LNCAP (cell line): ENCODE results near the gene KCNQ5.

Source experiments
- TF ChIP-seq, protein P1 (sequence below): fragments of 450-650 bp; IDR thresholded peaks from 2 replicates; pipeline ENCODE4 v1.5.1; 2017; ENCODE audit warnings: mild to moderate bottlenecking

Gene KCNQ5

DNA sequence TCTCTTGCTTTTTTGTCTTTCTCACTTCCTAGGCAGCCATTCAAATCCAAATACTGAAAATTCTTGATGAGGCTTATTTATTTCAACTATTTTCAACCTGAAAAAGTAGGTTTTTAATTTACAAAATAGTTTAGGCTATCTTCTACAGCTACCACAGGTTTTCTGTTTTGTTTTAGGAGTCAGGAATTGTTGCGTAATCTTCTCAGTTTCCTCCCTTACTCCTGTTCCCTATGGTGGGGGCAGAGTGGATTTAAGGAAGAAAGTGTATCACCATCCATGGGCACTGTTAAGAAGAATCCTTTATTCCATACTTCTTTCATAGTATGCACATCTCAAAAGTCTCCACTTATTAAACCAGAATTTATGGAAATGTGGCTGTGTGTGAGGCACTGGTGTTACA lies 421.0 kb downstream of the KCNQ5 start:
- TF ChIP-seq, protein P1, sequence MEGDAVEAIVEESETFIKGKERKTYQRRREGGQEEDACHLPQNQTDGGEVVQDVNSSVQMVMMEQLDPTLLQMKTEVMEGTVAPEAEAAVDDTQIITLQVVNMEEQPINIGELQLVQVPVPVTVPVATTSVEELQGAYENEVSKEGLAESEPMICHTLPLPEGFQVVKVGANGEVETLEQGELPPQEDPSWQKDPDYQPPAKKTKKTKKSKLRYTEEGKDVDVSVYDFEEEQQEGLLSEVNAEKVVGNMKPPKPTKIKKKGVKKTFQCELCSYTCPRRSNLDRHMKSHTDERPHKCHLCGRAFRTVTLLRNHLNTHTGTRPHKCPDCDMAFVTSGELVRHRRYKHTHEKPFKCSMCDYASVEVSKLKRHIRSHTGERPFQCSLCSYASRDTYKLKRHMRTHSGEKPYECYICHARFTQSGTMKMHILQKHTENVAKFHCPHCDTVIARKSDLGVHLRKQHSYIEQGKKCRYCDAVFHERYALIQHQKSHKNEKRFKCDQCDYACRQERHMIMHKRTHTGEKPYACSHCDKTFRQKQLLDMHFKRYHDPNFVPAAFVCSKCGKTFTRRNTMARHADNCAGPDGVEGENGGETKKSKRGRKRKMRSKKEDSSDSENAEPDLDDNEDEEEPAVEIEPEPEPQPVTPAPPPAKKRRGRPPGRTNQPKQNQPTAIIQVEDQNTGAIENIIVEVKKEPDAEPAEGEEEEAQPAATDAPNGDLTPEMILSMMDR: no peak

GRCh38 chr6:73043446-73043845 lies 421.6 kb downstream of the KCNQ5 start:
- TF ChIP-seq, protein P1: no peak

DNA sequence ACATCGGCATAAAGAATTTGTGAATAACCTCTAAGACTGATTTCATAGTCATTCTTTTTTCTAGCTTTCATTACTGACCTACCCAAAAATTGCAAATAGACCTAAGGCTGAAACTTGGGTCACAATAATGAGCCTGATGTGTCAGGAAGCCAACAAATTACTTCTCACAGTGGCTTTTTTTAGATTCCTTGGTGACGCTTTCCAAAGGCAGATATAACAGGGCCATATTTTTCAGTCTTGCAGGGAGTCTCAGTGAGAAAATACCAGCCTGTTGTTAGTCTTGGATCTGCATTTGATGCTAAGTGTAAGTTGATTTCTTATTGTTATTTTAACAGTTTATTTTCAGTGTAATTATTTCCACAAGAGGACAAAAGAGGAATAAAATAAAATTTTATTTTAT lies 423.7 kb downstream of the KCNQ5 start:
- TF ChIP-seq, protein P1: no peak

GRCh38 chr6:73047801-73048200 lies 425.9 kb downstream of the KCNQ5 start:
- TF ChIP-seq, protein P1: no peak

DNA sequence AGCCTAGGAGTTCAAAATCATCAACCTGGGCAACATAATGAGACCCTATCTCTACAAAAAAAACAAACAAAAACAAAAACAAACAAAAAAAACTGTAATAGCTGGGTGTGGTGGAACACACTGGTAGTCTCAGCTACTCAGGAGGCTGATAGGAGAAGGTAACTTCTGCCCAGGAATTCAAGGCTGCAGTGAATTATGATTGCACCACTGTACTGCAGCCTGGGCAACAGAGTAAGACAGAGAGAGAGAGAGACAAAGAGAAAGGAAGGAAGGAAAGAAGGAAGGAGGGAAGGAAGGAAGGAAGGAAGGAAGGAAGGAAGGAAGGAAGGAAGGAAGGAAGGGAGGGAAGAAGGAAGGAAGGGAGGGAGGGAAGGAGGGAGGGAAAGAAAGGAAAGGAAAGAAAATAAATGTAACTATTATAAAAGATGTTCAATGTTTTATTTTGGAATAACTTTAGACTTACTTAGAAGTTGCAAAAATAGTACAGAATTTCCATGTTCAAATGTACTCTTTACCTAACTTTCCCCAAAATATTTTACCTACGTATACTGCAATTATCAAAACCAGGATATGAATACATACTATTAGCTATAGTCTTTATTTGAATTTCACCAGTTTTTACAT lies 428.2 kb downstream of the KCNQ5 start:
- TF ChIP-seq, protein P1: no peak

DNA sequence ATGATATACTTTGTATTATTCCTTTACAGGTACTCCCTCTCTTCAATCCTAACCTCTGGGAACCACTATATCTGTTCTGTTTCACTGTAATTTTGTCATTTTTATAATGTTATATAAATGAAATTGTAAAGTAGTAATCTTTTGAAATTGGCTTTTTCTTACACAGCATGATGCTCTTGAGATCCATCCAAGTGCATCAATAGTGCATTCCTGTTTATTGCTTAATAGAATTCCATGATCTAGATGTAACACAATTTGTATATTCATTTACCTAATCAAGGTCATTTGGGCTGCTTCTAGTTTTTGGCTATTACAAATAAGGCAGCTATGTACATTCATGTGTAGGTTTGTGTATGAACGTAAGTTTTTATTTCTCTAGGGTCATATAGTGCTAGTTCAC lies 428.8 kb downstream of the KCNQ5 start:
- TF ChIP-seq, protein P1: no peak

GRCh38 chr6:73051147-73051546 lies 429.3 kb downstream of the KCNQ5 start:
- TF ChIP-seq, protein P1: no peak

- TF ChIP-seq, protein P1: no peak
Observed at GRCh38 chr6:73054958-73055357, 433.1 kb downstream of the KCNQ5 start.
